Ectodermal cell (in vitro differentiated cells): Measurements from ENCODE around the gene TECPR1.

Source experiments
- H3K27ac ChIP-seq: 2 replicates; pipeline ENCODE4 v1.7.0; 2013; ENCODE audit warnings: mild to moderate bottlenecking, low read depth, low read length; ENCODE audit not compliant: insufficient read depth, poor library complexity, severe bottlenecking
- H3K27me3 ChIP-seq: 2 replicates; pipeline ENCODE4 v1.7.0; 2013; ENCODE audit warnings: mild to moderate bottlenecking, low read length; ENCODE audit not compliant: insufficient read depth, control insufficient read depth, poor library complexity, severe bottlenecking
- H3K36me3 ChIP-seq: one replicate; pipeline ENCODE4 v1.7.0; 2013; ENCODE audit warnings: low read length; ENCODE audit not compliant: control insufficient read depth, insufficient read depth
- H3K4me1 ChIP-seq: one replicate; pipeline ENCODE4 v1.7.0; 2013; ENCODE audit warnings: low read length; ENCODE audit not compliant: control insufficient read depth, insufficient read depth
- H3K4me3 ChIP-seq: 2 replicates; pipeline ENCODE4 v1.7.0; 2013; ENCODE audit warnings: low read depth, low read length, control low read depth; ENCODE audit not compliant: insufficient read depth
- H3K9me3 ChIP-seq: 2 replicates; pipeline ENCODE4 v1.7.0; 2013; ENCODE audit warnings: mild to moderate bottlenecking, low read length, moderate library complexity; ENCODE audit not compliant: control insufficient read depth
- WGBS, 2 experiments: methylation state at CpG; one replicate each; pipeline ENCODE4 v1.1.7; 2013; ENCODE audit warnings: missing lambda C conversion rate in 2 of 2; 5-methylcytosine and 5-hydroxymethylcytosine counted together

Gene TECPR1

DNA sequence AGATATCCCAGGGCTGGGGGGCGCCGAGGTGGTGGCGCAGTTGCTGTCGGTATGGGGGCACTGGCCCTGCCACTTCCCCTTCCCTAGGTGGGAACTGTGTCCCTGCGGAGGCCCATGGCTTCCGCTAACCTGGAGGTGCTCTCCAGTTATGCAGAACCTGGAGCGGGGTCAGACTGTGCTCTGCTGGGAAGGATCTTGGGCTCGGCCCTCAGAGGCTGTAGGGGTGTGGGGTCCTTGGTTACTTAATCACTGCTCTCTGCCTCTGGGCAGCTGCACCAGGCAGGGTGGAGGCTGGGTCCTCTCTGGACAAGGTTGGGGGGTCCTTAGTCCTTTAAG is 31.8 kb upstream of the TECPR1 start:
- Histone ChIP-seq H3K4me1 (peaks cover 47% of the 10 kb centered on the region), H3K27me3 (no peaks in the 10 kb centered on the region), H3K27ac (no peak overlapping the region)

DNA sequence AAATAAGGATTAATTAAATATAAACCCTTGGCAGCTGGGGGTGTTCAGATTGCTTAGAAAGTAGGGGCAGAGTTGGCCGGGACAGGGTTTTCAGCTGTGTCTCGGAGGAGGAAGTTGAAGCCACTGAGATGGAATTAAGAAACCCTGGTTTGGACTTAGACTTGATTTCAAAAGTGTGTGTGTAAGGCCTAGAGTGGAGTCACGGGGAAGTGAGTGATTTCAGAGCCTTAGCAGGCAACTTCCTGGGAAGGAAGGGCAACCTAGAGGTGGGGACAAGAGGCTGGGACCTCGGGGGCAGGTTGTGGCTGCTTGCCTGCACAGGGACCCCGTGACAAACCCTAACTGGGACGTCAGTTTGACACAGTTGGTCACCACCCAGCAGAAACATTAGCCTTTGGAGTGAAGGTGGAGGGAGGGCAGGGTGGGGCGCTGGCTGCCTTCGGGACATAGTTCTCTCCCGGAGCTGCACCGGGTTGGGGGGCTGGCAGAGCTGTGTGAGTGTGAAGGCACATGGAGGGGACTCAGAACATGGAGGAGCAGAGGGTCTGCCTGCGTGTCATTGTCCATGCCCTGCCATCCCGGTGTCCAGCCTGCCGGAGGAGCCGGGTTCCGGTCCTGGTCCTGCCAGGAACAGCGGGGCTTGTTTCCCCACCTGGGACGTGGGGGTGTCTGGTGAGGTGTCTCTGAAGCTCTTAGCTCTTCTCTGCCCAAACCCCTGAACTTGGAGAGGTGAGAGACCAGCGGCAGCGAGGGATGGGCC is 31.3 kb upstream of the TECPR1 start:
- WGBS, 2 experiments = 93 to 94% methylated on average over 19 of the region's 19 CpGs
- Histone ChIP-seq H3K36me3 (no peaks in the 10 kb centered on the region), H3K4me3 (peak overlapping the region; percentile 83), H3K9me3 (no peaks in the 10 kb centered on the region), H3K4me1 (peaks cover 47% of the 10 kb centered on the region), H3K27ac (no peak overlapping the region), H3K27me3 (no peaks in the 10 kb centered on the region)

More for the DNA sequence above, 31.8 kb upstream of the TECPR1 start:
- no peaks in the 10 kb centered on the region for H3K9me3 ChIP-seq
- 91 to 93% methylated on average over 8 of the region's 8 CpGs for WGBS, 2 experiments
- no peak overlapping the region for H3K4me3 ChIP-seq
- H3K36me3 ChIP-seq = no peaks in the 10 kb centered on the region

DNA sequence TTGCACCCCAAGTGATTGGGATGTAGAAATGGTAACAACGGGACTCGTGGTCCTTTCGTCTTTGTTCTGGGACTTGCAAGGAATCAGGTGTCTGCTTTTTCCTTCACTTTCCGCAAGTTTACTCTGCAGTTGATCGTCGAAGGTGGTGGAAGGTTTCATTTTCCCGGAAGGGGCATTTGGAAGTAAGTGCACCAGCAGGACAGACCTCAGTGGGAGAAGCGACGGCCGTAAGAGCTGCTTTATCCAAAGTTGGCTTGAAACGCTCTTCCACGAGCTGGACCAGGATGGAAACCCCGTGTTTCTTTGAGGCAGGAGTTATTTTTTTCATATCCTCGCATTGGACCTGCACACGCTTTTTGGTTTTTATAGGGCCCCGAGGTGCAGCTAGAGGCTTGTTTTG is 30.7 kb upstream of the TECPR1 start:
- Histone ChIP-seq H3K27me3 (no peaks in the 10 kb centered on the region), H3K4me1 (peaks cover 47% of the 10 kb centered on the region), H3K27ac (no peak overlapping the region), H3K9me3 (no peaks in the 10 kb centered on the region), H3K4me3 (peak overlapping the region; percentile 83), H3K36me3 (no peaks in the 10 kb centered on the region)
- 62 to 68% methylated on average over 16 of the region's 16 CpGs for WGBS, 2 experiments

DNA sequence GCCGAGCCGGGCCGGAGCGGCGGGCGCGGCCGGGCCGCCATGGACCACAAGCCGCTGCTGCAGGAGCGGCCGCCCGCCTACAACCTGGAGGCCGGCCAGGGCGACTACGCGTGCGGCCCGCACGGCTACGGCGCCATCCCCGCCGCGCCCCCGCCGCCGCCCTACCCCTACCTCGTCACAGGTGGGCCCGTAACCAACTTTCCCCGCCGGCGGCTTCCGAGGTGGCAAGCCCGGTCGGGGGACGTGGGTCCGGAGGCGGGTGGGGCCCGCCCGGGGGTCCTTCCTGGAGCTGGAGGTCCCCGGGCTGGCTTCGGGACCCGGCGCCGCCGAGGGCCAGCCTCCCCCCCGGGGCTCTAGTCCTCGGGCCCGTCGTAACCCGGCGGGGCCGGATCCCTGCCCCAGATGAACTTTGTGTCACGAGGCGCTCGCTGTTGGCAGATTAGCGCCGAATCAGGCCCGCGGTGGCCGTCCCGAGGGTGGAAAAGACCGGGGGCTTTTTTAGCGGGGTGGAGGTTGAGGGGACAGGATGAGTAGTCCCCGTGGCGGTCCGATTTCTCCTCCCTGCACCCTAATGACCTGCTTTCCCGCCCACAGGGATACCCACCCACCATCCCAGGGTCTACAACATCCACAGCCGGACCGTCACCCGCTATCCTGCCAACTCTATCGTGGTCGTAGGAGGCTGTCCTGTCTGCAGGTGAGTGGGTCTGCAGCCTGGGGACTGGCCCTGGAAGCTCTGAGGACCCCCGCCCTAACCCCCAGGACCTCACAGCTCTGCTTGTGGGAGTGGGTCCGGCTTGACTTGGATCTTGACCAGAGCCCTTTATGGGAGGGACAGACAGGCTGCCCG is 29.9 kb upstream of the TECPR1 start:
- no peaks in the 10 kb centered on the region for H3K36me3 ChIP-seq
- no peaks in the 10 kb centered on the region for H3K9me3 ChIP-seq
- H3K27me3 ChIP-seq = no peaks in the 10 kb centered on the region
- peak overlapping the region; percentile 83 for H3K4me3 ChIP-seq
- H3K4me1 ChIP-seq = peaks cover 43% of the 10 kb centered on the region
- 1 to 2% methylated on average over 77 of the region's 77 CpGs for WGBS, 2 experiments
- H3K27ac ChIP-seq = no peak overlapping the region

DNA sequence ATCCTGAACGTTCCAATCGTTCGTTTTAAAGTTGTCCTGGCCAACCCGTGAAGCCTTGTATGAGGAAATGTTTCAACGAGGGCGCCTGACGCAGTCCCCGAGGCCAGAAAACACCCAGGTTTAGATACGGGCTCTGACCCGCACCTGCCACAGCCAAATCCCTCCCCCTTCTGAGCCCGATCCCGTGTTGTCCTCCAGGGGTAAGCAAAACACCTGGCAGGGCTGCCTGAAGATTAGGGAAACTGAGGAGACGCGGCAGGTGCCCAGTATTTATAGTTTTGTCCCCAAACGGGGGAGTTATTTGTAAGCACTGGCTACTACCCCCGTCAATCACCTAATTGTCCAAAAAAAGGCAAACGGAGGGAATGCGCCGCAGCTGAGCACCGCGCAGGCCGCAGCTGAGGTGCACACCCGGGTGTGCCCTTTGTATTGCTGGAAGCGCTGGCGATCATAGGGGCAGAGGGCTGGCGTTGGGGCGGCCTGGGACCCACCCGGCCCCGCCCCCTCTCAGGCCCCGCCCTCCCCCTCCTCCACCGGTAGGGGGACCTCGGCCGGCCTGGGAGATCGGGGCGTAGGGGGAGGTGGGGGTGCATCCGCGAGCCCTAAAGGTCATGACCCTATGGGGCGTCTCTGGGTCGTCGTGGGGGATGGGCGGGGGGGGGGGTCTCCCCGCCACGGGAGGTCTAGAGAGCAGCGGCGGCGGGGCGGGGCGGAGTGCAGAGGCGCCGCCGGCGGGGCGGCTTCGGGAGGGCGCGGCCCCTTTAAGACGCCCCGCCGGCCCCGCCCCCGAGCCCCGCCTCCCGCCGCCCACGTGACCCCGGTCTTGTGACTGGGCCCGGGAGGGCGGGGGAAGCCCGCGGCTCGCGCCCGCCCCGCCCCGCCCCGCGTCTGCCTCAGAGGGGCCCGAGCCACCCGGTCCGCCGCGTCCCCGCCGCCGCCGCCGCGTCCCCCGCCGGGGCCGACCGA is 29.0 kb upstream of the TECPR1 start, which contains the start of gene BRI3:
TSS of gene BRI3 (plus strand) at position 896 of the 966 bp plus-strand sequence. CDS start 110 bp downstream, outside the sequence.
- H3K4me3 ChIP-seq = peak within 1 kb of the TSS; percentile 83
- H3K27ac ChIP-seq = no peak within 1 kb of the TSS
- 1% methylated on average over 87 to 92 of the region's 92 CpGs for WGBS, 2 experiments
- H3K9me3 ChIP-seq = no peaks in the 10 kb centered on the region
- H3K36me3 ChIP-seq = no peaks in the 10 kb centered on the region
- peaks cover 34% of the 10 kb centered on the region for H3K4me1 ChIP-seq
- no peaks in the 10 kb centered on the region for H3K27me3 ChIP-seq

DNA sequence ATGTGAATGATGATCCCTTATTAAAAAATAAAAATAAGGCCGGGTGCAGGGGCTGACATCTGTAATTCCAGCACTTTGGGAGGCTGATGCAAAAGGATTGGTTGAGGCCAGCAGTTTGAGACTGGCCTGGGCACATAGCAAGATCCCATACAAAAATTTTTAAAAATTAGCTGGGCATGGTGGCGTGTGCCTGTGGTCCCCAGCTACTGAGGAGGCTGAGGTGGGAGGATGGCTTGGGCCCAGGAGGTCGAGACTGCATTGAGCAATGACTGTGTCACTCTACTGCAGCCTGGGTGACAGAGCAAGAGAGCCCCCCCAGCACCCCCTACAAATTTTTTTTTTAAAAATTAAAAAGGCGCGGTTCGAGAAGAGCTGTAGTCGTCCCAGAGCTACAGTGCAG is 28.3 kb upstream of the TECPR1 start:
- 77 to 78% methylated on average over 7 of the region's 7 CpGs for WGBS, 2 experiments
- H3K27ac ChIP-seq = no peak overlapping the region

DNA sequence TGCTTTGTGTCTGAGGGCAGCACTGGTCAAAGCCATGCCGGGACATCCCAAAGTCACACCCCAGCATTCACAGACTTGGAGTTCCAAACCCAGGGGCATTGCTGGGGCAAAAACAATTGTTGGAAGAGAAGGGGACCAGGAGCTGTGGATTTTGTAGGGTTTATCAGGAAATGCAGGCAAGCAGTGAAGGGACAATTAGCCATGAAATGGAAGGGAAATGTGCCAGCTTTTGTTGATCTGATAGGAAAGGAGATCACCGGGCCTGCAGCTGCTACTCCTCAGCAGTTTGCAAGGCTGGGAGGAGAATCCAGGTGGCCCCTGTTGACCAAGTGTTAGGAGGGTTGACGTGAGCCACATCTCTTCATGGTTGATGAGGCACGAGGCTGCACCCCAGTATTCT is 26.9 kb upstream of the TECPR1 start:
- Histone ChIP-seq H3K9me3 (no peaks in the 10 kb centered on the region), H3K27me3 (no peaks in the 10 kb centered on the region), H3K27ac (no peak overlapping the region), H3K36me3 (no peaks in the 10 kb centered on the region), H3K4me1 (peaks cover 14% of the 10 kb centered on the region), H3K4me3 (no peak overlapping the region)
- WGBS, 2 experiments = 89 to 92% methylated on average over 4 of the region's 4 CpGs

More for the DNA sequence above, 28.3 kb upstream of the TECPR1 start:
- Histone ChIP-seq H3K4me1 (peaks cover 28% of the 10 kb centered on the region), H3K27me3 (no peaks in the 10 kb centered on the region), H3K36me3 (no peaks in the 10 kb centered on the region), H3K9me3 (no peaks in the 10 kb centered on the region), H3K4me3 (peak overlapping the region; percentile 48)

DNA sequence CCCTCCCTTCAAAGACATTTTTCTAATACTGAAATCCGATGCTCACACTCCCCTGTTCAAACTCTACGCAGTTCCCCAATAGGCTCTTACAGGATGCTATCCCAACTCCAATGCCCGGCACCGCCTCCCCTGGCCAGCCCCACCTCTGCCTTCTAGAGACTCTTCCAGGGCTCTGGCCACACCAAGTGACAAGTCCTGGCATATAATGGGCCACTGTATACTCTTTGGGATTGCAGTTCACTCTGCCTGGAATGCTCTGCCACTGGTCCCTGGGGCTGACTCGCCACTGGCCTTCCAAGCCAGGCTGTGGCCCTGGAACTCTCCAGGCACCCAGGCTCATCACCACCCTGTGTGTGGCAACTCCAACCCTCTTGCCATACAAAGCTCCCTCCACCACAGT is 26.4 kb upstream of the TECPR1 start:
- H3K36me3 ChIP-seq = no peaks in the 10 kb centered on the region
- 84 to 89% methylated on average over 5 of the region's 5 CpGs for WGBS, 2 experiments
- no peaks in the 10 kb centered on the region for H3K9me3 ChIP-seq
- H3K27ac ChIP-seq = no peak overlapping the region
- H3K4me3 ChIP-seq = no peak overlapping the region
- H3K27me3 ChIP-seq = no peaks in the 10 kb centered on the region
- H3K4me1 ChIP-seq = peaks cover 9% of the 10 kb centered on the region

DNA sequence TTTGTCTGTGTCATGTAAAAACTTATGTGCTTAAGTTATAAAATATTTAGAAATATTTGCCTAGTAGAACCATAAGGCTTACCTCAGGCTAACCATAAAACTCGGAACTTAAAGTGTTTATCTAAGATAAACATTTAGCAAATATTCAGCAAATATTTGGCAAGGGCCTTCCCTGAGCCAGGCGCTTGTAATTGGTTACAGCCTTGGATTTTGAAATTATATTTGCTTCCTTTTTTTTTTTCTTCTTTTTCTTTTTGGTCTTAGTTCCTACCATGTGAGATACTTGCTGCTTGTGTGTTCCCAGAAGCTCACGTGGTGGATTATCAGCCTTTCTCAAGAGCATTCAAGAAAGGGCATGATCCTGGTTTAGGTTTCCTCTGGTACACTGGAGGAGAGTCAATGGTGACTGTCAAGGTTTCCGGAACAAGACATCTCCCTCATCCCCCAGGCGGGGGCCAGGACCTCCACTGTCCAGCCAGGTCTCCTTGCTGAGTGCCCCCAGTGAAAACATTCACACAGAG is 24.3 kb upstream of the TECPR1 start:
- H3K36me3 ChIP-seq = no peaks in the 10 kb centered on the region
- no peaks in the 10 kb centered on the region for H3K27me3 ChIP-seq
- H3K9me3 ChIP-seq = no peaks in the 10 kb centered on the region
- no peaks in the 10 kb centered on the region for H3K4me1 ChIP-seq
- no peak overlapping the region for H3K4me3 ChIP-seq
- no peak overlapping the region for H3K27ac ChIP-seq
- WGBS, 2 experiments = 90 to 97% methylated on average over 4 to 5 of the region's 5 CpGs
